Esophagus muscularis mucosa (tissue), 4 donors: Measurements from ENCODE around the gene VWA3B. TPM values are rescaled to one million over a fixed set of nuclear protein-coding genes. Genes with fewer than 3 reads are reported as not detected.

Experiments
- DNase-seq: peaks from one replicate; pipeline ENCODE4 v3.0.0-alpha.2; 2017; ENCODE audit errors: extremely low spot score
- H3K27ac ChIP-seq, 4 donors: fragments of 200-600 bp; sonication (generic); replicated peaks in 1 of 4; 1 replicate in 3 of 4; 2 replicates in 1 of 4; pipeline ENCODE4 v1.5.1; 2016 to 2019; ENCODE audit warnings: mild to moderate bottlenecking in 1 of 4
- H3K27me3 ChIP-seq, 4 donors: fragments of 200-600 bp; sonication (generic); one replicate each; pipeline versions ENCODE4 v1.5.1 to v1.6.0; 2016 to 2019
- H3K36me3 ChIP-seq, 4 donors: fragments of 200-600 bp; sonication (generic); one replicate each; pipeline ENCODE4 v1.5.1; 2016 to 2019
- H3K4me1 ChIP-seq, 4 donors: fragments of 200-600 bp; sonication (generic); one replicate each; pipeline ENCODE4 v1.5.1; 2016 to 2019
- H3K4me3 ChIP-seq, 4 donors: fragments of 200-600 bp; sonication (generic); 1 replicate in 2 of 4; 2 replicates in 2 of 4; pipeline ENCODE4 v1.5.1; 2016 to 2019; ENCODE audit warnings: mild to moderate bottlenecking in 4 of 4, moderate library complexity in 1 of 4
- H3K9me3 ChIP-seq, 4 donors: fragments of 200-600 bp; sonication (generic); 1 replicate in 3 of 4; 2 replicates in 1 of 4; pipeline ENCODE4 v1.5.1; 2016 to 2019
- EP300 ChIP-seq: sonication (generic); formaldehyde crosslinking; IDR thresholded peaks from one replicate; pipeline ENCODE4 v1.6.1; 2017; ENCODE audit warnings: antibody characterized with exemption
- POLR2A ChIP-seq: fragments of 450-650 bp; IDR thresholded peaks from one replicate; pipeline ENCODE4 v1.6.1; 2017; ENCODE audit warnings: antibody characterized with exemption, moderate library complexity, mild to moderate bottlenecking, low read depth
- POLR2AphosphoS5 ChIP-seq, 2 donors: sonication (generic); formaldehyde crosslinking; IDR thresholded peaks; one replicate each; pipeline ENCODE4 v1.6.1; 2017; ENCODE audit warnings: antibody characterized with exemption in 2 of 2
- WGBS: methylation state at CpG from one replicate; pipeline ENCODE4 v1.1.5; 2018; 5-methylcytosine and 5-hydroxymethylcytosine counted together
- intact Hi-C: fragments of 100-400 bp; cut with DNase I; formaldehyde crosslinking; loops from one replicate; pipeline ENCODE4 v1.15.1; 2023
- total RNA-seq, 4 donors: library from RNA; depleted of rRNA; stranded (reverse); fragments of >200 nt; gene quantifications; one replicate each; pipeline versions ENCODE4 v1.1.0 to v1.2.1, GENCODE V29; 2016
- TF ChIP-seq, protein P1 (sequence below), 3 experiments: fragments of 200-600 bp in 2 of 3; fragments of 450-650 bp in 1 of 3; sonication (generic) in 2 of 3; IDR thresholded peaks; one replicate each; pipeline ENCODE4 v1.5.1; 2017 to 2019; ENCODE audit warnings: antibody characterized with exemption in 3 of 3, mild to moderate bottlenecking in 2 of 3, moderate library complexity in 1 of 3

VWA3B gene
- total RNA-seq, 4 donors from 2014 or later: not detected

DNA sequence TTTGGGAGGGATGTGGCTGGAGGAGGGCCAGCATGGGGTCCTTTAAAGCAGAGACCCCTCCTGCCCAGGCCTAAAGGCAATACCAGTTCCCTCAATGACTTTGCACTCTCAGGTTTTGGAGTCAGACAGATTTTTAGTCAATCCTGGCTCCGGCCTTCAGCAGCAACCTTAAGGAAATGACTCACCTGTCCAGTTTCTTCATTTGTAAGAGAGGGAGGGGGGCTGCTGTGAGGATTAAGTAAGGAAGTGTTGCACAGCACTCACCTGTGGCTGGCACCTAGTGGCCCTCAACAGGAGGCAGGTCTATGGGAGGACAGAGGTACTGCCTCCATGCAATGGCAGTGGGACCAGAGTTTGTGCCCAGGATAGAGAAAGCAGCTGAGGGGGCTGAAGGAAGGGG, 273.0 kb downstream of the VWA3B start:
- no CpG with 5 or more reads among the region's 1 CpG for WGBS
- intact Hi-C loops: no loop called here
- Histone ChIP-seq H3K36me3 (no peaks in the 10 kb centered on the region), H3K9me3 (no peaks in the 10 kb centered on the region), H3K4me3 (no peak overlapping the region), H3K27me3 (no peaks in the 10 kb centered on the region), H3K27ac (no peak overlapping the region), H3K4me1 (no peaks in the 10 kb centered on the region)
- TF ChIP-seq, protein P1, sequence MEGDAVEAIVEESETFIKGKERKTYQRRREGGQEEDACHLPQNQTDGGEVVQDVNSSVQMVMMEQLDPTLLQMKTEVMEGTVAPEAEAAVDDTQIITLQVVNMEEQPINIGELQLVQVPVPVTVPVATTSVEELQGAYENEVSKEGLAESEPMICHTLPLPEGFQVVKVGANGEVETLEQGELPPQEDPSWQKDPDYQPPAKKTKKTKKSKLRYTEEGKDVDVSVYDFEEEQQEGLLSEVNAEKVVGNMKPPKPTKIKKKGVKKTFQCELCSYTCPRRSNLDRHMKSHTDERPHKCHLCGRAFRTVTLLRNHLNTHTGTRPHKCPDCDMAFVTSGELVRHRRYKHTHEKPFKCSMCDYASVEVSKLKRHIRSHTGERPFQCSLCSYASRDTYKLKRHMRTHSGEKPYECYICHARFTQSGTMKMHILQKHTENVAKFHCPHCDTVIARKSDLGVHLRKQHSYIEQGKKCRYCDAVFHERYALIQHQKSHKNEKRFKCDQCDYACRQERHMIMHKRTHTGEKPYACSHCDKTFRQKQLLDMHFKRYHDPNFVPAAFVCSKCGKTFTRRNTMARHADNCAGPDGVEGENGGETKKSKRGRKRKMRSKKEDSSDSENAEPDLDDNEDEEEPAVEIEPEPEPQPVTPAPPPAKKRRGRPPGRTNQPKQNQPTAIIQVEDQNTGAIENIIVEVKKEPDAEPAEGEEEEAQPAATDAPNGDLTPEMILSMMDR (IDR thresholded peaks at IDR 0.05): no peak
- TF ChIP-seq POLR2AphosphoS5 (IDR thresholded peaks at IDR 0.05) (no peak), EP300 (no peak), POLR2A (no peak)
- DNase-seq: peak; percentile 42

Other genes with a start within 250 kb of the VWA3B start
- gene TMEM131, start 91.2 kb upstream of the VWA3B start, total RNA-seq: 10 to 100 TPM; 23.9 to 34.1 (median 26.5) TPM